Body of pancreas (tissue), 4 donors: Measurements from ENCODE around the gene SPDYE17. TPM values are rescaled to one million over a fixed set of nuclear protein-coding genes. Genes with fewer than 3 reads are reported as not detected.
A peak's percentile ranks its signal among the peaks of the same experiment; 100 is the strongest.
"Not testable (repeated sequence)": the region's sequence is repeated elsewhere in the genome, so short reads cannot be mapped to it uniquely, and the experiment has no call there.

Experiments
- ATAC-seq: fragments of 150-250 bp; one replicate; pipeline ENCODE4 v1.9.1; 2016
- DNase-seq, 4 donors: peaks; one replicate each; pipeline ENCODE4 v3.0.0-alpha.2; 2019
- H3K27ac ChIP-seq, 4 donors: fragments of 200-600 bp; sonication (generic); 1 replicate in 3 of 4; 2 replicates in 1 of 4; pipeline versions ENCODE4 v1.5.1 to v1.6.1; 2016 to 2019; ENCODE audit warnings: mild to moderate bottlenecking in 1 of 4, mixed read lengths in 1 of 4, moderate library complexity in 1 of 4
- H3K27me3 ChIP-seq, 2 donors: fragments of 200-600 bp; sonication (generic); one replicate each; pipeline ENCODE4 v1.6.0; 2016; ENCODE audit warnings: mild to moderate bottlenecking in 1 of 2
- H3K36me3 ChIP-seq, 2 donors: fragments of 200-600 bp; sonication (generic); replicated peaks in 1 of 2; 2 replicates each; pipeline ENCODE4 v1.5.1; 2016; ENCODE audit warnings: low read depth in 2 of 2; ENCODE audit not compliant: insufficient read depth in 1 of 2
- H3K4me1 ChIP-seq: fragments of 200-600 bp; sonication (generic); one replicate; pipeline ENCODE4 v1.6.0; 2016
- H3K4me3 ChIP-seq, 2 donors: fragments of 200-600 bp; sonication (generic); 1 replicate in 1 of 2; 2 replicates in 1 of 2; pipeline ENCODE4 v1.5.1; 2016 to 2019
- H3K9me3 ChIP-seq, 3 donors: fragments of 200-600 bp; sonication (generic); 1 replicate in 2 of 3; 2 replicates in 1 of 3; pipeline ENCODE4 v1.5.1; 2016
- POLR2A ChIP-seq, 3 donors: fragments of 450-650 bp; IDR thresholded peaks; one replicate each; pipeline ENCODE4 v1.6.1; 2016; ENCODE audit warnings: antibody characterized with exemption in 3 of 3, mild to moderate bottlenecking in 2 of 3
- WGBS, 2 donors: methylation state at CpG; one replicate each; pipeline ENCODE4 v1.1.5; 2017; 5-methylcytosine and 5-hydroxymethylcytosine counted together
- intact Hi-C: fragments of 100-400 bp; cut with DNase I; formaldehyde crosslinking; loops from one replicate; pipeline ENCODE4 v1.15.1; 2023
- total RNA-seq, 2 donors: library from RNA; depleted of rRNA; stranded (reverse); fragments of >200 nt; gene quantifications; one replicate each; pipeline ENCODE4 v1.1.0, GENCODE V29; 2016
- TF ChIP-seq, protein P1 (sequence below), 7 experiments: fragments of 450-650 bp in 4 of 7; fragments of 200-600 bp in 3 of 7; sonication (generic) in 3 of 7; IDR thresholded peaks; one replicate each; pipeline ENCODE4 v1.5.1; 2016 to 2019; ENCODE audit warnings: antibody characterized with exemption in 7 of 7

Gene SPDYE17
- total RNA-seq, 2 donors from 2014 or later: not detected

DNA sequence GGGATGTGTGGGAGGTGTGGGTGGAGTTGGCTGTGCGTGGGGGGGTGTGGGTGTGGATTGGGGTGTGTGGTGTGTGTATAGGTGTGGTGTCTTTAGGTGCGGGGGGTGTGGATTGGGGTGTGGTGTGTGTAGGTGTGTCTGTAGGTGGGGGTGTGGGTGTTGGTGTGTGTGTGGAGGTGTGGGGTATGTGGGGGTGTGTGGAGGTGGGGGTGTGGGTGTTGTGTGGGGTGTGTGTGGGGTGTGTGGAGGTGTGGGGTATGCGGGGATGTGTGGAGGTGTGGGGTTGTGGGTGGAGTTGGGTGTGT, 33.9 kb downstream of the SPDYE17 start:
- TF ChIP-seq, protein P1, sequence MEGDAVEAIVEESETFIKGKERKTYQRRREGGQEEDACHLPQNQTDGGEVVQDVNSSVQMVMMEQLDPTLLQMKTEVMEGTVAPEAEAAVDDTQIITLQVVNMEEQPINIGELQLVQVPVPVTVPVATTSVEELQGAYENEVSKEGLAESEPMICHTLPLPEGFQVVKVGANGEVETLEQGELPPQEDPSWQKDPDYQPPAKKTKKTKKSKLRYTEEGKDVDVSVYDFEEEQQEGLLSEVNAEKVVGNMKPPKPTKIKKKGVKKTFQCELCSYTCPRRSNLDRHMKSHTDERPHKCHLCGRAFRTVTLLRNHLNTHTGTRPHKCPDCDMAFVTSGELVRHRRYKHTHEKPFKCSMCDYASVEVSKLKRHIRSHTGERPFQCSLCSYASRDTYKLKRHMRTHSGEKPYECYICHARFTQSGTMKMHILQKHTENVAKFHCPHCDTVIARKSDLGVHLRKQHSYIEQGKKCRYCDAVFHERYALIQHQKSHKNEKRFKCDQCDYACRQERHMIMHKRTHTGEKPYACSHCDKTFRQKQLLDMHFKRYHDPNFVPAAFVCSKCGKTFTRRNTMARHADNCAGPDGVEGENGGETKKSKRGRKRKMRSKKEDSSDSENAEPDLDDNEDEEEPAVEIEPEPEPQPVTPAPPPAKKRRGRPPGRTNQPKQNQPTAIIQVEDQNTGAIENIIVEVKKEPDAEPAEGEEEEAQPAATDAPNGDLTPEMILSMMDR (IDR thresholded peaks at IDR 0.05): no peak
- no peak for TF ChIP-seq POLR2A (IDR thresholded peaks at IDR 0.05)
- Histone ChIP-seq H3K27me3 (no peaks in the 10 kb centered on the region), H3K36me3 (no peaks in the 10 kb centered on the region), H3K27ac (no peak overlapping the region), H3K4me1 (no peaks in the 10 kb centered on the region), H3K9me3 (no peaks in the 10 kb centered on the region), H3K4me3 (no peak overlapping the region)
- DNase-seq (no peak), ATAC-seq (no peak)
- intact Hi-C loops: loop anchor here (10.0 kb wide), 1 partner anchor 493 kb away; no protein-coding TSS in a partner anchor
- 85 to 87% methylated on average over 2 to 3 of the region's 3 CpGs for WGBS, 2 donors

DNA sequence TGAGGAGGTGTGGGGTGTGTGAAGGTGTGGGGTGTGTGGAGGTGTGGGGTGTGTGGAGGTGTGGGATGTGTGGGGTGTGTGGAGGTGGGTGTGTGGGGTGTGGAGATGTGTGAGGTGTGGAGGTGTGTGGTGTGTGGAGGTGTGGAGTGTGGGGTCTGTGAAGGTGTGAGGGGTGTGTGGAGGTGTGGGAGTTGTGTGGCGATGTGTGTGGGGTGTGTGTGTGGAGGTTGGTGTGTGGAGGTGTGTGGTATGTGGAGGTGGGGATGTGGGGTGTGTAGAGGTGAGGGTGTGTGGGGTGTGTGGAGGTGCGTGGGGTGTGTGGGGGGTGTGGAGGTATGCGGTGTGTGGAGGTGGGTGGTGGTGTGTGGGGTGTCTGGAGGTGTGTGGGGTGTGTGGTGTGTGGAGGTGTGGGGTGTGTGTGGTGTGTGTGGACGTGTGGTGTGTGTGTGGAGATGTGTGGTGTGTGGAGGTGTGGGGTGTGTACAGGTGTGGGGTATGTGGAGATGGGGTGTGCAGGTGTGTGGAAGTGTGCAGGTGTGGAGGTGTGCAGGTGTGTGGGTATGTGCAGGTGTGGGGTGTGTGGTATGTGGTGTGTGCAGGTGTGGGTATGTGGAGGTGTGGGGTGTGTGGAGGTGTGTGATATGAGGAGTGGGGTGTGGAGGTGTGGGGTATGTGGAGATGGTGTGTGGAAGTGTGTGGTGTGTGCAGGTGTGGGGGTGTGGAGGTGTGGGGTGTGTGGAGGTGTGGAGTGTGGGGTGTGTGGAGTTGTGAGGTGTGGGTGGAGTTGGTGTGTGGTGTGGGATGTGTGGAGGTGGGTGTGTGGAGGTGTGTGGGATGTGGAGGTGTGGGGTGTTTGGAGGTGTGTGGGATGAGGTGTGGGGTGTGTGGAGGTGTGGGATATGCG, 34.5 kb downstream of the SPDYE17 start:
- DNase-seq (no peak), ATAC-seq (peak; percentile 16)
- no peaks in the 10 kb centered on the region for H3K4me1 ChIP-seq
- no peaks in the 10 kb centered on the region for H3K9me3 ChIP-seq
- no peak overlapping the region for H3K27ac ChIP-seq
- 68 to 86% methylated on average over 5 of the region's 5 CpGs for WGBS, 2 donors
- no peaks in the 10 kb centered on the region for H3K27me3 ChIP-seq
- no peak overlapping the region for H3K4me3 ChIP-seq
- no peaks in the 10 kb centered on the region for H3K36me3 ChIP-seq
- intact Hi-C loops: loop anchor here (10.0 kb wide), 1 partner anchor 493 kb away; no protein-coding TSS in a partner anchor
- no peak for TF ChIP-seq POLR2A (IDR thresholded peaks at IDR 0.05)
- TF ChIP-seq, protein P1 (IDR thresholded peaks at IDR 0.05): no peak

DNA sequence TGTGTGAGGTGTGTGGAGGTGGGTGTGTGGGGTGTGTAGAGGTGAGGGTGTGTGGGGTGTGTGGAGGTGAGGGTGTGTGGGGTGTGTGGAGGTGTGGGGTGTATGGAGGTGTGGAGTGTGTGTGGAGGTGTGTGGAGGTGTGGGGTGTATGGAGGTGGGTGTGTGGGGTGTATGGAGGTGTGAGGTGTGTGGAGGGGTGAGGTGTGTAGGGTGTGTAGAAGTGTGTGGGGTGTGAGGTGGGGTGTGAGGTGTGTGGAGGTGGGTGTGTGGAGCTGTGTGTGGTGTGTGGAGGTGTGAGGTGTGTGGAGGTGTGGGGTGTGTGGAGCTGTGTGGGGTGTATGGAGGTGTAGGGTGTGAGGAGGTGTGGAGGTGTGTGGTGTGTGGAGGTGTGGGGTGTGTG, 35.2 kb downstream of the SPDYE17 start:
- intact Hi-C loops: loop anchor here (10.0 kb wide), 1 partner anchor 492 kb away; no protein-coding TSS in a partner anchor
- H3K4me3 ChIP-seq, H3K27me3 ChIP-seq, H3K4me1 ChIP-seq, DNase-seq, H3K27ac ChIP-seq, H3K9me3 ChIP-seq, H3K36me3 ChIP-seq: not testable (repeated sequence)
- peak; percentile 15 for ATAC-seq

DNA sequence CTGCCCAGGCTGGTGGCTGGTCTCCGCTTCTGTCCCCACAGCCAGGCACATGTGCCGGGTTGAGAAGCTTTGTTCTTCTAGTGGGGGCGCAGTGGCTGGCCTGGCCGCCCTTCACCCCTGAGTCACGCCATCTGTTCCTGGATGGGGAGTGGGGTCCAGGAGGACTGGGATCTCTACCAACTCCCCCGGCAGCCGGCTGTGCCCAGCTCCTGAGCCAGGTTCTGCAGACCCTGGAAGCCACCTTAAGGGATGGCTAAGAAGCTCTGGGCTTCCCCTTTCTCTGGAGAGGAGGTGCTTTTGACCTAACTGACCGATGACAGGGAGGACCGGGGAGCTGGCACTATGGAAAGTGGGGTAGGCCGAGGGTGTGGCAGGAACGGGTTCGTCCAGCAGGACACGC, 37.9 kb downstream of the SPDYE17 start:
- not testable (repeated sequence) for H3K4me1 ChIP-seq, H3K36me3 ChIP-seq, H3K27ac ChIP-seq, ATAC-seq, H3K4me3 ChIP-seq, H3K9me3 ChIP-seq, H3K27me3 ChIP-seq, DNase-seq
- intact Hi-C loops: loop anchor here (10.0 kb wide), 1 partner anchor 489 kb away; no protein-coding TSS in a partner anchor
- 100% methylated on average over 1 to 2 of the region's 13 CpGs for WGBS, 2 donors

DNA sequence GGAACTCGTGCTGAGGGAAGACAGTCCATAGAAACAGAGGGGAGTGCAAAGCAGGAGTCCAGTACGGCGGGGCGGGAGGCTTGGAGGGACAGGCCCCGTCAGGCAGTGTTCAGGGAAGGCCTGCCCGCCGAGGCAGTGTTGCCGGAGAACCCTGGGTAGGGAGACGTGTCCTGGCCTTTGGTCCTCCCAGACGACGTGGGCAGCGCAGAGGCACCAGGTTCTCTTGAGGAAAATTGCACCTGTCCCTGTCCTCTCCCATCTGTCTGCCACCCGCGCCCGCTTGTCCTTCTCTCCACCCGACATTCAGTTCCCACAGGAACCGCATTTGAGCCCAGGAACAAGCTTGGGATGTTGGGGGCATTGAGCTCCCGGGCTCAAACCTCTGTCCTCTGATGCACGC, 38.3 kb downstream of the SPDYE17 start:
- 87 to 92% methylated on average over 10 to 18 of the region's 19 CpGs for WGBS, 2 donors

DNA sequence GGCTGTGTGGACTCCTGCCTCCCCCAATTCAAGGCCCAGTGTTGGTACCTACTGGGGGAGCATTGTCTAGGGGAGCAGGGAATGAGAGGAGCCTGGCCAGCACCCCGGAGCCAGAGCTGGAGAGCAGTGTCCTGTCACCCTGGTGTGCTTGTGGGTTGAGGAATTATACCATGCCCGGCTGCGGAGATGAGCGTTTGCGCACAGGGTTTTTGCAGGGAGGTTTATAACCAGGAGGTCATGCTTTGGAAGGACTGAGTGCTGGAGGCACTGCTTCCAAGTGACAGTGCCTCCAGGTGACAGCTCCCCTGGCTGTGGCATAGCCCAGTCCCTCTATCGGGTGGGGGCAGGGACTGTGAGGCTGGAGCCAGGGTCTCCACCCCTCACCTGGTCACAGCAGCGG, 39.3 kb downstream of the SPDYE17 start:
- not testable (repeated sequence) for H3K27me3 ChIP-seq, H3K9me3 ChIP-seq, H3K27ac ChIP-seq, H3K4me1 ChIP-seq, DNase-seq, H3K36me3 ChIP-seq, ATAC-seq, H3K4me3 ChIP-seq
- intact Hi-C loops: loop anchor here (10.0 kb wide), 1 partner anchor 488 kb away; no protein-coding TSS in a partner anchor
- 100% methylated on average over 3 of the region's 7 CpGs; no CpG with 5 or more reads in 1 of the 2 donors for WGBS, 2 donors

More for the DNA sequence above, 38.3 kb downstream of the SPDYE17 start:
- H3K9me3 ChIP-seq, H3K27ac ChIP-seq, H3K27me3 ChIP-seq, H3K36me3 ChIP-seq, ATAC-seq, DNase-seq, H3K4me3 ChIP-seq, H3K4me1 ChIP-seq: not testable (repeated sequence)
- intact Hi-C loops: loop anchor here (10.0 kb wide), 1 partner anchor 489 kb away; no protein-coding TSS in a partner anchor

DNA sequence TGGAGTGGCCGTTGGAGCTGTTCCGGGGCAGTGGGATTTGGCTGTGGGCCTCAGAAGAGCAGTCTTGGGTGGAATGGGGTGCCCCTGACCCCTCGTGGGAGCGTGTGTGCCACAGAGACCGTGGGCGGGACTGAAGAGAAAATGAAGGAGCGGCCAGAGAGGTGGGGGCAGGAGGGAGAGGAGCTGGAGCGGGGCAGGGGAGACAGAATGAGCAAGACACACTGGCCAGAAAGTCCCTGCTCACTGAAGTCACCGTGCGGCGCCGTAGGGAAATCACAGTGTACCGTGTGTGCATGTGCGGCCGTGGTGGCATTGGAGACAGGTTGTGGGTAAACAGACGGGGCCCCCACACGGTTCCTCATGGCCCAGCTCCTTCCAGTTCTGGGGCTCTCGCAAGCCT, 40.0 kb downstream of the SPDYE17 start:
- DNase-seq, H3K27ac ChIP-seq, ATAC-seq, H3K36me3 ChIP-seq, H3K27me3 ChIP-seq, H3K9me3 ChIP-seq, H3K4me1 ChIP-seq, H3K4me3 ChIP-seq: not testable (repeated sequence)
- WGBS, 2 donors: 85% methylated on average over 7 of the region's 18 CpGs; no CpG with 5 or more reads in 1 of the 2 donors
- intact Hi-C loops: loop anchor here (10.0 kb wide), 1 partner anchor 487 kb away; no protein-coding TSS in a partner anchor

DNA sequence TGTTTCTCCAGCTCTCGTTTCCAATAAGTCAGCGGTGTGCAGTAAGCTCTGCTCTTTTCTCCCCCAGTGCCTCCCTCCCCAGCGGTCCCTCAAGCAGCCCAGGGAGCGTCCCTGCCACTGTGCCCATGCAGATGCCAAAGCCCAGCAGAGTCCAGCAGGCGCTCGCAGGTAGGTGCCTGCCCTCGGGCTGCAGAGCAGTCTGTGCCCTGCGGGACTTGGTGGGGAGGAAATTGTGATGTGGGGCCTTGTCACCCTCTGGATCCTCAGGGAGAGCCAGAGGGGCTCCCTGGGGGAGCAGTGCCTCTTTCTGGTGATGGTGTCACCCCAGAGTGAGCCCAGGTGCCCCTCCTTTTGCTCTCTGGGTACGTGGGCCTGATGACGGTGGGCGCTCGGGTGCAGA, 42.0 kb downstream of the SPDYE17 start:
- 94 to 100% methylated on average over 2 to 4 of the region's 12 CpGs for WGBS, 2 donors
- H3K9me3 ChIP-seq, ATAC-seq, H3K4me3 ChIP-seq, H3K36me3 ChIP-seq, DNase-seq, H3K27ac ChIP-seq, H3K4me1 ChIP-seq, H3K27me3 ChIP-seq: not testable (repeated sequence)
- intact Hi-C loops: loop anchor here (10.0 kb wide), 1 partner anchor 485 kb away; no protein-coding TSS in a partner anchor

DNA sequence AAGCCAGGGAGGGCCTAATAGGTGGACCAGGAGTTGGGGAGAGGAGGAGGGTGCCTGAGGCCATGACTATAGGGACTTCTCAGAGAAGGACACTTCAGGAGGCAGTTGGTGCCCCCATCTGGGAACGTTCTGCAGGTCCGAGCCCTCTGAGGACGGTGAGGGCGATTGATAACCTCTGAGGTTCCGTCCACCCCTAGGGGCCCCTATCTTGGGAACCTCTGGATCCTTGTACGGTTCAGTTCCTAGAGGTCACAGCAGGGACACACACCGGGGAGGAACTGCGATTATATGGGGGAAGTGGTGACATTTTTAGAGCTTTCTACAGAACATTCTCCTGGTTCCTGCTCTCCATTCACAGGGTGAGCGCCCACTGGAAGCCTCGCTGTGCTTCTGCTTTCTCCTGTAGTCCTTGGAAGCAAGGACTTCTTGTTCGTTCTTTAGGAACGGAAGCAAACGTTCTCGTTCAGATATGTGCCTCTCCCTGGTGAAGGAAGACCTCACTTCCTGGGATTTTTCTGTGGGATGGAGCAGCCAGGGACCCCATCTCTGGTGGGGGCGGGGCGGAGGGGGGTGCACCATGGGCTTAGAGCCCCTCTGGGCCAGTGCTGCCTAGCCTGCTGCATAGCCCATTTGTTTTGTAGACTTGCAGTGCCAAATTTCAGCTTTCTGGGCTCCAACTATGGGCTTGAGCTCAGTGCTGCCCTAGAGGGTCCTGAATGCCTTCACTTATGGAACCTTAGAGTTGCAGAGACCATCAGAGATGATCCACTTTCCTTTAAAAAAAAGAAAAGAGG, 46.0 kb downstream of the SPDYE17 start:
- H3K9me3 ChIP-seq, H3K4me1 ChIP-seq, ATAC-seq, H3K36me3 ChIP-seq, H3K27me3 ChIP-seq, DNase-seq, intact Hi-C loops, H3K4me3 ChIP-seq, H3K27ac ChIP-seq: not testable (repeated sequence)
- 83 to 100% methylated on average over 2 to 5 of the region's 16 CpGs for WGBS, 2 donors
